ENCODE measurements around the gene CYP4B1. TPM values are rescaled to one million over a fixed set of nuclear protein-coding genes. Genes with fewer than 3 reads are reported as not detected.
"Not testable (repeated sequence)": the region's sequence is repeated elsewhere in the genome, so short reads cannot be mapped to it uniquely, and the experiment has no call there.

The CYP4B1 gene
- total RNA-seq (not detected), polyA plus RNA-seq (1 to 10 TPM; 1.4 to 2.5 TPM)

DNA sequence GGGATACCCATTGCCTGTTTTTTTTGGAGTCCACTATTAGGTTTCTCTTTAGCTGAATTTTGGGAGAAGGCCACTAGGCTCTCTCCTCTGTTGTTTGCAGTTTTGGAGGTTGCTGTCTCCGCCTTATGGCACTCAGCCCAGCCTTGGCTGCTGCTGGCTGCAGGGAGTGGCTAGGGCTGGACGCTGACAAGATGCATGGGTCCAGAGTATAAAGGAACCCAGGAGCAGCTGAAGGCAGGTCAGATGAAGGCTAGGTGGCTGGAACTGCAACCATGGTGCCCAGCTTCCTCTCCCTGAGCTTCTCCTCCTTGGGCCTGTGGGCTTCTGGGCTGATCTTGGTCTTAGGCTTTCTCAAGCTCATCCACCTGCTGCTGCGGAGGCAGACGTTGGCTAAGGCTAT is at the start of gene CYP4B1:
Gene CYP4B1 (plus strand): TSS at position 237 of the 400 bp plus-strand sequence. CDS start 36 bp downstream, at position 273.
- ChIA-PET CTCF (ENCODE audit: partially characterized antibody) (no interaction called here), POLR2A (ENCODE audit: partially characterized antibody) (no interaction called here)
- Histone ChIP-seq H3K9me3 (ENCODE audit: control insufficient read depth in 1 of 2, low read length in 2 of 2) (no peaks in the 10 kb centered on the region), H3K4me3 (ENCODE audit: low read length in 2 of 2) (no peak within 1 kb of the TSS), H3K27me3 (ENCODE audit: insufficient read depth, low read length) (no peaks in the 10 kb centered on the region), H3K27ac (ENCODE audit: low read depth, low read length) (no peak within 1 kb of the TSS), H3K4me1 (ENCODE audit: insufficient read depth, low read length) (no peaks in the 10 kb centered on the region), H3K36me3 (ENCODE audit: insufficient read depth, low read length) (no peaks in the 10 kb centered on the region)
- H3K36me3 Mint-ChIP-seq = no peaks in the 10 kb centered on the region
- peaks cover 11 to 25% of the 10 kb centered on the region in 2 donors for H3K27me3 Mint-ChIP-seq
- H3K27ac Mint-ChIP-seq = no peak within 1 kb of the TSS
- no peak within 1 kb of the TSS for H3K4me3 Mint-ChIP-seq
- intact Hi-C loops (cut with micrococcal nuclease) = no loop called here
- H3K4me1 Mint-ChIP-seq = no peaks in the 10 kb centered on the region
- no peak for DNase-seq
- peaks cover 0 to 6% (median under 1%) of the 10 kb centered on the region in 8 donors for H3K9me3 Mint-ChIP-seq

GRCh38 chr1:46749404-46749803 is 49.4 kb upstream of the CYP4B1 start:
- Mint-ChIP-seq H3K36me3 (no peaks in the 10 kb centered on the region), H3K27ac (no peak overlapping the region), H3K4me3 (no peak overlapping the region), H3K9me3 (peaks cover 0 to 4% (median 0%) of the 10 kb centered on the region in 8 donors), H3K27me3 (peaks cover 22 to 39% of the 10 kb centered on the region in 2 donors), H3K4me1 (no peaks in the 10 kb centered on the region)
- no peak for DNase-seq
- no peak overlapping the region for H3K27ac ChIP-seq (ENCODE audit: low read depth, low read length)
- intact Hi-C loops (cut with micrococcal nuclease) = no loop called here
- H3K4me3 ChIP-seq (ENCODE audit: low read length in 2 of 2) = no peak overlapping the region
- H3K27me3 ChIP-seq (ENCODE audit: insufficient read depth, low read length) = no peaks in the 10 kb centered on the region
- no peaks in the 10 kb centered on the region for H3K9me3 ChIP-seq (ENCODE audit: control insufficient read depth in 1 of 2, low read length in 2 of 2)
- ChIA-PET CTCF (ENCODE audit: partially characterized antibody) (no interaction called here), POLR2A (ENCODE audit: partially characterized antibody) (no interaction called here)
- no peaks in the 10 kb centered on the region for H3K4me1 ChIP-seq (ENCODE audit: insufficient read depth, low read length)
- no peaks in the 10 kb centered on the region for H3K36me3 ChIP-seq (ENCODE audit: insufficient read depth, low read length)

- intact Hi-C loops (cut with micrococcal nuclease) = no loop called here
- no peaks in the 10 kb centered on the region for H3K36me3 Mint-ChIP-seq
- POLR2A ChIA-PET (ENCODE audit: partially characterized antibody) = no interaction called here
- H3K27me3 ChIP-seq (ENCODE audit: insufficient read depth, low read length) = no peaks in the 10 kb centered on the region
- H3K4me3 Mint-ChIP-seq = no peak overlapping the region
- H3K27ac Mint-ChIP-seq = no peak overlapping the region
- DNase-seq = no peak
- no peaks in the 10 kb centered on the region for H3K36me3 ChIP-seq (ENCODE audit: insufficient read depth, low read length)
- H3K4me1 ChIP-seq (ENCODE audit: insufficient read depth, low read length) = no peaks in the 10 kb centered on the region
- H3K27ac ChIP-seq (ENCODE audit: low read depth, low read length) = no peak overlapping the region
- H3K9me3 Mint-ChIP-seq = peaks cover 0 to 4% (median 0%) of the 10 kb centered on the region in 8 donors
- H3K4me3 ChIP-seq (ENCODE audit: low read length in 2 of 2) = no peak overlapping the region
- CTCF ChIA-PET (ENCODE audit: partially characterized antibody) = no interaction called here
- no peaks in the 10 kb centered on the region for H3K4me1 Mint-ChIP-seq
- peaks cover 22 to 39% of the 10 kb centered on the region in 2 donors for H3K27me3 Mint-ChIP-seq
- no peaks in the 10 kb centered on the region for H3K9me3 ChIP-seq (ENCODE audit: control insufficient read depth in 1 of 2, low read length in 2 of 2)
These were observed 48.9 kb upstream of the CYP4B1 start for GRCh38 chr1:46749921-46750404.

DNA sequence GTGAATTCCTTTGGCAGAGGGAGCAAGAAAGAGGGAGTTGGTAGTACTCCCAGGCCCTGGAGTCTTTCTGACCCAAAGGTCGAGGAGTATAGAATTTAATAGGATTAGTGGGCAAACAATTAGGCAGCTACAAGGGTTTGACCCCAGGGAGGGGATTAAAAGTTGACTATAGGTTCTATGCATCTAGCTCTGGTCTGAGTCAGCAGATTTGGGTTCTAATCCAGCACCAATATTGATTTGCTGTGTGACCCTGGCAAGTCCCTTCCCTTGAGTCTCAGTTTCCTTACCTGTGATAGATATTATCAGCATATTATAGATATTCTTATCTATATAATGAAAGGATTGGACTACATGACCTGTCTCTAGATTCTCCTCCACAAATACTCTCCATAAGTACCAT is 44.9 kb upstream of the CYP4B1 start:
- Mint-ChIP-seq H3K9me3 (no peaks in the 10 kb centered on the region), H3K4me3 (no peak overlapping the region), H3K36me3 (no peaks in the 10 kb centered on the region), H3K4me1 (no peaks in the 10 kb centered on the region), H3K27ac (no peak overlapping the region), H3K27me3 (peaks cover 14 to 38% of the 10 kb centered on the region in 2 donors)
- Histone ChIP-seq H3K27me3 (ENCODE audit: insufficient read depth, low read length) (peaks cover 4% of the 10 kb centered on the region), H3K4me1 (ENCODE audit: insufficient read depth, low read length) (no peaks in the 10 kb centered on the region), H3K36me3 (ENCODE audit: insufficient read depth, low read length) (no peaks in the 10 kb centered on the region), H3K27ac (ENCODE audit: low read depth, low read length) (no peak overlapping the region), H3K9me3 (ENCODE audit: control insufficient read depth in 1 of 2, low read length in 2 of 2) (no peaks in the 10 kb centered on the region), H3K4me3 (ENCODE audit: low read length in 2 of 2) (no peak overlapping the region)
- DNase-seq = no peak
- ChIA-PET CTCF (ENCODE audit: partially characterized antibody) (no interaction called here), POLR2A (ENCODE audit: partially characterized antibody) (no interaction called here)
- intact Hi-C loops (cut with micrococcal nuclease) = no loop called here

DNA sequence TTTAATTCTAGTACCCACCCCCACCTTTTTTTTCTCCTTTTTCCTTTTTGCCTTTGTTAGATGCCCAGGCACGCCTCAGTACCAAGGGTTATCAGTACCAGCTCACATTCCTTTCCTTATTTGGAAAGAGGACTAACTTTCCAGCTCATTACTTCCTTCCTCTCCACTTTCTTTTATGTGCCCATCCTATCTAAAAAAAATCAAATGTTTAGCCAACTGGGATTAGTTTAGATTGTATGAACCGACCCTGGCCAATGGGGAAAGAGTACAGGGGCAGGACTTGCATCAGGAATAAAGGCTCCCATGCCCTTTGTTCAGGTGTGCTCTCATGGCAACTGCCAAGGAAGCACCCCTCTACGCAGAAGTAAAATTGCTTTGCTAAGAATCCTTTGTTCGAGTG is 44.1 kb upstream of the CYP4B1 start:
- H3K4me1 Mint-ChIP-seq; H3K9me3 ChIP-seq (ENCODE audit: control insufficient read depth in 1 of 2, low read length in 2 of 2); H3K4me1 ChIP-seq (ENCODE audit: insufficient read depth, low read length); POLR2A ChIA-PET (ENCODE audit: partially characterized antibody); CTCF ChIA-PET (ENCODE audit: partially characterized antibody); H3K4me3 ChIP-seq (ENCODE audit: low read length in 2 of 2); intact Hi-C loops (cut with micrococcal nuclease); H3K4me3 Mint-ChIP-seq; H3K27ac Mint-ChIP-seq; H3K36me3 Mint-ChIP-seq; H3K36me3 ChIP-seq (ENCODE audit: insufficient read depth, low read length); DNase-seq; H3K27ac ChIP-seq (ENCODE audit: low read depth, low read length); H3K9me3 Mint-ChIP-seq; H3K27me3 ChIP-seq (ENCODE audit: insufficient read depth, low read length): not testable (repeated sequence)
- H3K27me3 Mint-ChIP-seq = peaks cover 16 to 38% of the 10 kb centered on the region in 2 donors

- H3K27me3 Mint-ChIP-seq = peaks cover 16 to 35% of the 10 kb centered on the region in 2 donors
- Histone ChIP-seq H3K27ac (ENCODE audit: low read depth, low read length) (no peak overlapping the region), H3K36me3 (ENCODE audit: insufficient read depth, low read length) (no peaks in the 10 kb centered on the region), H3K27me3 (ENCODE audit: insufficient read depth, low read length) (peaks cover 4% of the 10 kb centered on the region), H3K4me1 (ENCODE audit: insufficient read depth, low read length) (no peaks in the 10 kb centered on the region), H3K4me3 (ENCODE audit: low read length in 2 of 2) (no peak overlapping the region), H3K9me3 (ENCODE audit: control insufficient read depth in 1 of 2, low read length in 2 of 2) (no peaks in the 10 kb centered on the region)
- no peak for DNase-seq
- ChIA-PET POLR2A (ENCODE audit: partially characterized antibody) (no interaction called here), CTCF (ENCODE audit: partially characterized antibody) (no interaction called here)
- no peak overlapping the region for H3K4me3 Mint-ChIP-seq
- no peaks in the 10 kb centered on the region for H3K4me1 Mint-ChIP-seq
- intact Hi-C loops (cut with micrococcal nuclease) = no loop called here
- H3K27ac Mint-ChIP-seq = no peak overlapping the region
- no peaks in the 10 kb centered on the region for H3K36me3 Mint-ChIP-seq
- no peaks in the 10 kb centered on the region for H3K9me3 Mint-ChIP-seq
These were observed 43.7 kb upstream of the CYP4B1 start for GRCh38 chr1:46755121-46755520.

- Mint-ChIP-seq H3K9me3 (peaks cover 0 to 2% (median 0%) of the 10 kb centered on the region in 8 donors), H3K4me3 (no peak overlapping the region), H3K27me3 (peaks cover 22 to 36% of the 10 kb centered on the region in 2 donors), H3K4me1 (no peaks in the 10 kb centered on the region), H3K36me3 (no peaks in the 10 kb centered on the region), H3K27ac (no peak overlapping the region)
- no peak overlapping the region for H3K4me3 ChIP-seq (ENCODE audit: low read length in 2 of 2)
- no peak for DNase-seq
- intact Hi-C loops (cut with micrococcal nuclease) = no loop called here
- H3K36me3 ChIP-seq (ENCODE audit: insufficient read depth, low read length) = no peaks in the 10 kb centered on the region
- peaks cover 4% of the 10 kb centered on the region for H3K27me3 ChIP-seq (ENCODE audit: insufficient read depth, low read length)
- ChIA-PET POLR2A (ENCODE audit: partially characterized antibody) (no interaction called here), CTCF (ENCODE audit: partially characterized antibody) (no interaction called here)
- H3K4me1 ChIP-seq (ENCODE audit: insufficient read depth, low read length) = no peaks in the 10 kb centered on the region
- no peaks in the 10 kb centered on the region for H3K9me3 ChIP-seq (ENCODE audit: control insufficient read depth in 1 of 2, low read length in 2 of 2)
- H3K27ac ChIP-seq (ENCODE audit: low read depth, low read length) = no peak overlapping the region
These were observed 41.4 kb upstream of the CYP4B1 start for GRCh38 chr1:46757247-46757955.
